ENCODE measurements around the gene EDAR. TPM values are rescaled to one million over a fixed set of nuclear protein-coding genes. Genes with fewer than 3 reads are reported as not detected.

The EDAR gene
- total and polyA plus RNA-seq, 2 of the 8 experiments (the other 6 are each of a cell fraction or from before 2014, with no cell fraction given), result not detected

DNA sequence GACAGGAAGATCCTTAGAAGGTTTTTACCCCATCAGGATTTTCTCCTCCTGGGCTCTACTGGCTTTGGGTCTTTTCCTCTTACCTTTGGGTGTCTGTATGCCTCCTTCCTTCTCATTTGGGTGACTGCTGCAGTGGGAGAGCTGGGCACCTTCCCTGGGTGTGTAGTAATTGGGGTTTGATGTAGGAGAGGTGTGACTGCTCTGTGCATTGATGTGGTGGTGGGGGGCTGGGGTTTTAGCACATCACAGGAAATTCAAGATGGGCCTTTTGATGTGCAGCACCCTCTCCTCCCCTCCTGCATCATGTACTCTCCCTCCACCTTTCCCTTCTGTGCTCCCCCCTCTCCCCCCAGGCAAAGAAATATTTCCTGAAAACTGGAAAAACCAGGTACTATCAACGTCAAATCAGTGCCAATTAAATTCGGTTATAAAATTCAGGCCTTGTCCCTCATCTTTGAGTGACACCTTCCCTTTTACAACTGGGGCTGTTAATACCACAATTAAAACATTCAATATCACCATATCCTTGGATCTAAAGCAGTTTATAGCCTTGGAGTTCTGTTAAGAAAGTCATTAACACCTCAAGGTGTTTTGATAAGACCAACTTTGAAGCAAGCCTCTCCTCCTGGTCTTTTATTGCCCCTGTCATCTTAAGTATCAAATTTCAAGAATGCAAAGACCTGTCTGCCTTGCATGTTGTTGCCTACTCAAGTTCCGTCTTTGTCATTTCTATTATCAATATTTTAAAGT is 23.3 kb downstream of the EDAR start:
- FAIRE-seq (no peak), DNase-seq (ENCODE audit: low read depth in 1 of 2, low spot score in 2 of 2) (no peak)
- Histone ChIP-seq H3K23ac (ENCODE audit: insufficient read length) (no peak overlapping the region), H3K36me3 (ENCODE audit: control insufficient read depth in 2 of 4, insufficient read depth in 4 of 4, low read length in 3 of 4) (no peaks in the 10 kb centered on the region), H3K27me3 (replicated peaks in 1 of 4; ENCODE audit: control insufficient read depth in 3 of 4, extremely low read depth in 1 of 4, insufficient read depth in 3 of 4, low read length in 3 of 4) (no peaks in the 10 kb centered on the region), H2BK12ac (ENCODE audit: low read depth, low read length) (no peak overlapping the region), H3K9me3 (ENCODE audit: insufficient read depth in 2 of 2, low read depth in 1 of 2, low read length in 1 of 2) (no peaks in the 10 kb centered on the region), H2BK5ac (ENCODE audit: low read depth, low read length) (no peak overlapping the region), H3K79me1 (ENCODE audit: low read depth, low read length) (no peaks in the 10 kb centered on the region), H4K91ac (replicated peaks; ENCODE audit: insufficient read length, low read length) (no peak overlapping the region), H3K79me2 (ENCODE audit: control insufficient read depth in 1 of 2, insufficient read depth in 2 of 2, low read length in 2 of 2) (no peaks in the 10 kb centered on the region), H3K9ac (replicated peaks in 1 of 4; ENCODE audit: extremely low read depth in 1 of 4, low read depth in 3 of 4, low read length in 3 of 4) (no peak overlapping the region), H2BK20ac (ENCODE audit: low read length) (no peak overlapping the region), H3K56ac (replicated peaks; ENCODE audit: insufficient read length, low read depth, low read length) (no peak overlapping the region), H3K14ac (ENCODE audit: insufficient read length) (no peak overlapping the region), H2BK15ac (ENCODE audit: low read length) (no peak overlapping the region), H3K4me2 (ENCODE audit: insufficient read depth in 1 of 2, low read depth in 2 of 2, low read length in 2 of 2) (no peak overlapping the region), H3K4me3 (ENCODE audit: extremely low read depth in 1 of 4, insufficient read depth in 2 of 4, low read depth in 3 of 4, low read length in 4 of 4) (no peak overlapping the region), H3K23me2 (ENCODE audit: low read depth, low read length) (no peaks in the 10 kb centered on the region), H3K4me1 (replicated peaks in 1 of 4; ENCODE audit: control insufficient read depth in 3 of 4, insufficient read depth in 4 of 4, low read length in 3 of 4) (peaks cover 0 to 7% (median 3%) of the 10 kb centered on the region in 4 experiments; a peak in 6 of 7 replicates), H2BK120ac (replicated peaks; ENCODE audit: low read depth, low read length) (no peak overlapping the region), H3K4ac (replicated peaks; ENCODE audit: insufficient read length, low read depth, low read length) (no peak overlapping the region), H4K20me1 (replicated peaks in 1 of 2; ENCODE audit: control insufficient read depth in 1 of 2, insufficient read depth in 2 of 2, low read length in 2 of 2) (no peaks in the 10 kb centered on the region), H2AFZ (ENCODE audit: low read length) (no peak overlapping the region), H4K5ac (ENCODE audit: insufficient read length, low read depth, low read length) (no peak overlapping the region), H4K8ac (ENCODE audit: extremely low read depth, insufficient read depth, low read length) (no peak overlapping the region), H2AK5ac (ENCODE audit: low read depth, low read length) (no peak overlapping the region), H3K27ac (ENCODE audit: low read depth, low read length) (no peak overlapping the region), H3K18ac (ENCODE audit: extremely low read depth, low read length) (no peak overlapping the region)
- 91% methylated on average over 3 of the region's 3 CpGs; no CpG with 5 or more reads in 1 of the 2 experiments for WGBS, 2 experiments (ENCODE audit: extremely low coverage in 1 of 2, insufficient coverage in 1 of 2, insufficient read length in 1 of 2, insufficient replicate concordance in 2 of 2, low coverage in 1 of 2, low lambda C conversion rate in 2 of 2, missing lambda C conversion rate in 1 of 2)
- ChIA-PET CTCF (ENCODE audit: partially characterized antibody) (interaction anchor here (1.0 to 1.1 kb wide), 2 partner anchors 9 to 14 kb away, joined by 3 read pairs; no protein-coding TSS in a partner anchor), POLR2A (ENCODE audit: partially characterized antibody) (no interaction called here)
- TF ChIP-seq EP300 (IDR thresholded peaks at IDR 0.05; ENCODE audit: borderline replicate concordance in 1 of 2, low read depth in 2 of 2, low read length in 2 of 2) (no peak), RFX5 (IDR thresholded peaks at IDR 0.05; ENCODE audit: borderline replicate concordance, low read depth, low read length) (no peak), SP2 (IDR thresholded peaks at IDR 0.05; ENCODE audit: low read length) (no peak), POLR2AphosphoS5 (IDR thresholded peaks at IDR 0.05; ENCODE audit: low read depth, low read length) (no peak), GTF2F1 (IDR thresholded peaks at IDR 0.05; ENCODE audit: borderline replicate concordance, low read depth, low read length) (no peak), KDM5A (IDR thresholded peaks at IDR 0.05; ENCODE audit: low read length) (no peak), TAF7 (optimal IDR thresholded peaks at IDR 0.05; ENCODE audit: borderline replicate concordance, low read depth, low read length) (no peak), CTBP2 (IDR thresholded peaks at IDR 0.05; ENCODE audit: borderline replicate concordance, insufficient read depth, insufficient read length, low read length) (no peak), RAD21 (IDR thresholded peaks at IDR 0.05 in 1 of 2, conservative IDR thresholded peaks at IDR 0.05 in 1 of 2; ENCODE audit: low read depth in 2 of 2, low read length in 2 of 2) (no peak), TCF12 (IDR thresholded peaks at IDR 0.05; ENCODE audit: low read depth, low read length) (no peak), SIX5 (IDR thresholded peaks at IDR 0.05; ENCODE audit: low read depth, low read length) (no peak), POLR2A (IDR thresholded peaks at IDR 0.05; ENCODE audit: control extremely low read depth in 1 of 2, low read depth in 2 of 2, low read length in 2 of 2) (no peak)

Data from H1 (cell line).